ENCODE measurements around the gene UNC5CL. TPM values are rescaled to one million over a fixed set of nuclear protein-coding genes. Genes with fewer than 3 reads are reported as not detected.

Gene UNC5CL
- total RNA-seq, 1 experiment from 2014 or later: 4.5 TPM

DNA sequence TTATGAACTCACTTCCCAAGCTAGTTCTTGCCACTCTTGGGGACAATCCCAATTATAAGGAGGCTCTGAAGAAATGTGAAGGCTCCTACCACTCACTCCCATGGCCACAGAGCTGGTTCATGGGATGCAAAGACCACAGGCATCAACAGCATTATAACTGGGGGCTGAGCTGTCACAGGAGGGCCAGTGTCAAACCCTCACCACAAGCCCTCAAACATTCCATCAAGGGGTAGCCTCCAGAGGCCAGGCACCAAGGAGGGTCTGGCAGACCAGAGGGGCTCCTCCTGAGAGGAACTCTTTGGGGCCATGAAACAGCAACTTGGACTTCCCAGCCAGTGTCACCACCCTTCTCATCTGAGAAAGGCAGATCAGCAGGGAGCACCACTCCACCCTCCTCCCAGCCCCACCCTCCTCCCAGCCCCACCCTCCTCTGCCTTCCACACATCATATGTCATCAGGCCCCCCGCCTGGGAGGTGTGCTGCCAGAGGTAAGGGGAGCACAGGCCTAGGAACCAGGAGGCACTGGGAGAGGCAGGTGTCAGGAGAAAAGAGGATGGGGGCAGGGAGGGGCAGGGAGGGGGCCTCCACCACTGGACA lies 2.0 kb upstream of the UNC5CL start (continued):
- TF ChIP-seq, protein P1, sequence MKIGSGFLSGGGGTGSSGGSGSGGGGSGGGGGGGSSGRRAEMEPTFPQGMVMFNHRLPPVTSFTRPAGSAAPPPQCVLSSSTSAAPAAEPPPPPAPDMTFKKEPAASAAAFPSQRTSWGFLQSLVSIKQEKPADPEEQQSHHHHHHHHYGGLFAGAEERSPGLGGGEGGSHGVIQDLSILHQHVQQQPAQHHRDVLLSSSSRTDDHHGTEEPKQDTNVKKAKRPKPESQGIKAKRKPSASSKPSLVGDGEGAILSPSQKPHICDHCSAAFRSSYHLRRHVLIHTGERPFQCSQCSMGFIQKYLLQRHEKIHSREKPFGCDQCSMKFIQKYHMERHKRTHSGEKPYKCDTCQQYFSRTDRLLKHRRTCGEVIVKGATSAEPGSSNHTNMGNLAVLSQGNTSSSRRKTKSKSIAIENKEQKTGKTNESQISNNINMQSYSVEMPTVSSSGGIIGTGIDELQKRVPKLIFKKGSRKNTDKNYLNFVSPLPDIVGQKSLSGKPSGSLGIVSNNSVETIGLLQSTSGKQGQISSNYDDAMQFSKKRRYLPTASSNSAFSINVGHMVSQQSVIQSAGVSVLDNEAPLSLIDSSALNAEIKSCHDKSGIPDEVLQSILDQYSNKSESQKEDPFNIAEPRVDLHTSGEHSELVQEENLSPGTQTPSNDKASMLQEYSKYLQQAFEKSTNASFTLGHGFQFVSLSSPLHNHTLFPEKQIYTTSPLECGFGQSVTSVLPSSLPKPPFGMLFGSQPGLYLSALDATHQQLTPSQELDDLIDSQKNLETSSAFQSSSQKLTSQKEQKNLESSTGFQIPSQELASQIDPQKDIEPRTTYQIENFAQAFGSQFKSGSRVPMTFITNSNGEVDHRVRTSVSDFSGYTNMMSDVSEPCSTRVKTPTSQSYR (CRISPR knock-in tag; IDR thresholded peaks at IDR 0.05): no peak
- no peak for TF ChIP-seq NFYB (CRISPR knock-in tag; conservative IDR thresholded peaks at IDR 0.05; ENCODE audit: low read depth)
- TF ChIP-seq, protein P2, sequence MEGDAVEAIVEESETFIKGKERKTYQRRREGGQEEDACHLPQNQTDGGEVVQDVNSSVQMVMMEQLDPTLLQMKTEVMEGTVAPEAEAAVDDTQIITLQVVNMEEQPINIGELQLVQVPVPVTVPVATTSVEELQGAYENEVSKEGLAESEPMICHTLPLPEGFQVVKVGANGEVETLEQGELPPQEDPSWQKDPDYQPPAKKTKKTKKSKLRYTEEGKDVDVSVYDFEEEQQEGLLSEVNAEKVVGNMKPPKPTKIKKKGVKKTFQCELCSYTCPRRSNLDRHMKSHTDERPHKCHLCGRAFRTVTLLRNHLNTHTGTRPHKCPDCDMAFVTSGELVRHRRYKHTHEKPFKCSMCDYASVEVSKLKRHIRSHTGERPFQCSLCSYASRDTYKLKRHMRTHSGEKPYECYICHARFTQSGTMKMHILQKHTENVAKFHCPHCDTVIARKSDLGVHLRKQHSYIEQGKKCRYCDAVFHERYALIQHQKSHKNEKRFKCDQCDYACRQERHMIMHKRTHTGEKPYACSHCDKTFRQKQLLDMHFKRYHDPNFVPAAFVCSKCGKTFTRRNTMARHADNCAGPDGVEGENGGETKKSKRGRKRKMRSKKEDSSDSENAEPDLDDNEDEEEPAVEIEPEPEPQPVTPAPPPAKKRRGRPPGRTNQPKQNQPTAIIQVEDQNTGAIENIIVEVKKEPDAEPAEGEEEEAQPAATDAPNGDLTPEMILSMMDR (IDR thresholded peaks at IDR 0.05): no peak
- no peak for TF ChIP-seq NR3C1 (CRISPR knock-in tag; conservative IDR thresholded peaks at IDR 0.05; ENCODE audit: low read depth)
- TF ChIP-seq SP1 (CRISPR knock-in tag; conservative IDR thresholded peaks at IDR 0.05): no peak
- TF ChIP-seq SMAD4 (CRISPR knock-in tag; IDR thresholded peaks at IDR 0.05): no peak

DNA sequence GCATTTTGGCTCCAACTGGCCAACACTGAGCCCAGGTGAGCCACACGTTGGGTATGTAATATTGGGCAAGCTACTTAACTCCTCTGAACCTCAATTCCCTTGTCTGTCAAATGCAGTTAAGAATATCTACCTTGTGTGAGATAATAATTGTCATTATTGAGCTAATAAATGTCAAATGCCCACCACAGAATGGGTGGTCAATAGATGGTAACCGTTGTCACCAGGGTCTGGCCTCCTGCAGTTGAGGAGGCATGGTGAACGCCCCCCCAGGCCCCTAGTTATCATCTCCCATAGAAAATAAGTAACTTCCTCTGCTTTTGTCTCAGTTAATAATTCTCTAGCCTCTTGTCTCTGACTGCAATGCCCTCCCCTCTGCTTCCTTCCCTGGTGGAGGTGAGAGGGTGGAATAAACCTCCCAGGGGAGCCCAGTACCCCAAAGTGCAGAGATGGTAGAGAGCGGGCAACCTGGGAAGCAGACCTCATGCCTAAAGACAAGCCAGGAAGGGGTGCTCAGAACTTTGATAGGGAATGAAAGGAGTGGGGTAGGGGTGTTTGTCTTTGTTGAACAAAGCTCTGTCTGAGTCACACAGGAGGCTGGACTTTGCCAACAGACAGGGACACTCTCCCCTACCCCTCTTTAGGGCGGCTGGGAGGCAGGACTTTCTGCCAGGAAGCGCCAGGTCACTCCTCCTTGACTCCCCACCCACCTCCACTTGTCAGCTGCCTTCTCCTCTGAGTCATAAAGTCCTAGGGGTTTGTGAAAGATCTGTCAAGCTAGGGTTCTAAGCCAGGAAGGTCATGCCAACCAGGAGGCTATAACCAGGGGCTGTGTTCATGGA lies 1.3 kb upstream of the UNC5CL start:
- ATAC-seq (no peak), DNase-seq (ENCODE audit: low spot score) (no peak)
- Mint-ChIP-seq H3K9me3 (no peaks in the 10 kb centered on the region), H3K27me3 (ENCODE audit: low read depth) (no peaks in the 10 kb centered on the region), H3K4me3 (no peak overlapping the region), H3K27ac (no peak overlapping the region; the same call in 1 of the 2 replicates), H3K4me1 (peaks cover 15% of the 10 kb centered on the region), H3K36me3 (no peaks in the 10 kb centered on the region)
- CTCF ChIA-PET: interaction anchor here (1.0 to 4.5 kb wide), 12 partner anchors 8 to 187 kb away, joined by 3 to 94 read pairs (median 9); partner anchors contain the start of genes APOBEC2, NFYA and OARD1
- TF ChIP-seq, protein P3, sequence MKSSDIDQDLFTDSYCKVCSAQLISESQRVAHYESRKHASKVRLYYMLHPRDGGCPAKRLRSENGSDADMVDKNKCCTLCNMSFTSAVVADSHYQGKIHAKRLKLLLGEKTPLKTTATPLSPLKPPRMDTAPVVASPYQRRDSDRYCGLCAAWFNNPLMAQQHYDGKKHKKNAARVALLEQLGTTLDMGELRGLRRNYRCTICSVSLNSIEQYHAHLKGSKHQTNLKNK (CRISPR knock-in tag; IDR thresholded peaks at IDR 0.05): no peak
- no peak for TF ChIP-seq GABPB1 (CRISPR knock-in tag; IDR thresholded peaks at IDR 0.05)
- POLR2A ChIA-PET: no interaction called here

DNA sequence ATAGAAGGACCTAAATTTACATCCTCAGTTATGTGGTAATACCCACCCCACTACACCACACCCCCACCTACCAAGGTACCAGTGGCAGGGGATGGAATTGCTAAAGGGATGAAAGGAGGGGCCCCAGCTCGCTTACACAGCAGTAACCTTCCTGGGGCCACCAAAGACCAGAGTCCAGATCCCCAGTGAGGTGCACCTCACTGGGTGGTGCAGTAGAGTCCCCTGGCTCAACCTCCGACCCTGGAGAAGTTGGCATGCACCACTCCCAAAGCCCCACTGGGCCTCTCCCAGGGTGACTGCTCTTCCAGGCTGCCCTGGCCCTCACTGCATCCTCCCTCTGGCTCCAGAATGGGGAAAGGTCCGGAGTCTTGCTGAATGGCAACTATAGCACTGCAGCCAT lies 816 bp downstream of the UNC5CL start:
- POLR2A ChIA-PET: interaction anchor here (1.3 kb wide), 1 partner anchor 10 kb away, joined by 5 read pairs; no protein-coding TSS in a partner anchor
- Mint-ChIP-seq H3K9me3 (no peaks in the 10 kb centered on the region), H3K27ac (no peak overlapping the region), H3K4me3 (no peak overlapping the region), H3K4me1 (peaks cover 15% of the 10 kb centered on the region), H3K27me3 (ENCODE audit: low read depth) (no peaks in the 10 kb centered on the region), H3K36me3 (no peaks in the 10 kb centered on the region)
- DNase-seq (ENCODE audit: low spot score) (no peak), ATAC-seq (no peak)
- CTCF ChIA-PET: interaction anchor here (1.0 to 4.5 kb wide), 17 partner anchors 10 to 710 kb away, joined by 3 to 94 read pairs (median 5); partner anchors contain the start of genes NFYA and OARD1
- TF ChIP-seq ELF4 (CRISPR knock-in tag; IDR thresholded peaks at IDR 0.05; ENCODE audit: low read depth): no peak
- TF ChIP-seq ZNF121 (CRISPR knock-in tag; IDR thresholded peaks at IDR 0.05): no peak
- TF ChIP-seq, protein P4, sequence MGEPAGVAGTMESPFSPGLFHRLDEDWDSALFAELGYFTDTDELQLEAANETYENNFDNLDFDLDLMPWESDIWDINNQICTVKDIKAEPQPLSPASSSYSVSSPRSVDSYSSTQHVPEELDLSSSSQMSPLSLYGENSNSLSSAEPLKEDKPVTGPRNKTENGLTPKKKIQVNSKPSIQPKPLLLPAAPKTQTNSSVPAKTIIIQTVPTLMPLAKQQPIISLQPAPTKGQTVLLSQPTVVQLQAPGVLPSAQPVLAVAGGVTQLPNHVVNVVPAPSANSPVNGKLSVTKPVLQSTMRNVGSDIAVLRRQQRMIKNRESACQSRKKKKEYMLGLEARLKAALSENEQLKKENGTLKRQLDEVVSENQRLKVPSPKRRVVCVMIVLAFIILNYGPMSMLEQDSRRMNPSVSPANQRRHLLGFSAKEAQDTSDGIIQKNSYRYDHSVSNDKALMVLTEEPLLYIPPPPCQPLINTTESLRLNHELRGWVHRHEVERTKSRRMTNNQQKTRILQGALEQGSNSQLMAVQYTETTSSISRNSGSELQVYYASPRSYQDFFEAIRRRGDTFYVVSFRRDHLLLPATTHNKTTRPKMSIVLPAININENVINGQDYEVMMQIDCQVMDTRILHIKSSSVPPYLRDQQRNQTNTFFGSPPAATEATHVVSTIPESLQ (CRISPR knock-in tag; IDR thresholded peaks at IDR 0.05): no peak
- TF ChIP-seq TEAD4 (CRISPR knock-in tag; IDR thresholded peaks at IDR 0.05): no peak
- TF ChIP-seq TP53 (CRISPR knock-in tag; IDR thresholded peaks at IDR 0.05): no peak
- no peak for TF ChIP-seq SMAD4 (CRISPR knock-in tag; IDR thresholded peaks at IDR 0.05)
- no peak for TF ChIP-seq CREB1 (CRISPR knock-in tag; IDR thresholded peaks at IDR 0.05)
- TF ChIP-seq ZNF423 (CRISPR knock-in tag; IDR thresholded peaks at IDR 0.05): no peak
- TF ChIP-seq, protein P5, sequence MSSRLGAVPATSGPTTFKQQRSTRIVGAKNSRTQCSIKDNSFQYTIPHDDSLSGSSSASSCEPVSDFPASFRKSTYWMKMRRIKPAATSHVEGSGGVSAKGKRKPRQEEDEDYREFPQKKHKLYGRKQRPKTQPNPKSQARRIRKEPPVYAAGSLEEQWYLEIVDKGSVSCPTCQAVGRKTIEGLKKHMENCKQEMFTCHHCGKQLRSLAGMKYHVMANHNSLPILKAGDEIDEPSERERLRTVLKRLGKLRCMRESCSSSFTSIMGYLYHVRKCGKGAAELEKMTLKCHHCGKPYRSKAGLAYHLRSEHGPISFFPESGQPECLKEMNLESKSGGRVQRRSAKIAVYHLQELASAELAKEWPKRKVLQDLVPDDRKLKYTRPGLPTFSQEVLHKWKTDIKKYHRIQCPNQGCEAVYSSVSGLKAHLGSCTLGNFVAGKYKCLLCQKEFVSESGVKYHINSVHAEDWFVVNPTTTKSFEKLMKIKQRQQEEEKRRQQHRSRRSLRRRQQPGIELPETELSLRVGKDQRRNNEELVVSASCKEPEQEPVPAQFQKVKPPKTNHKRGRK (CRISPR knock-in tag; IDR thresholded peaks at IDR 0.05; ENCODE audit: borderline replicate concordance): no peak
- TF ChIP-seq, protein P6, sequence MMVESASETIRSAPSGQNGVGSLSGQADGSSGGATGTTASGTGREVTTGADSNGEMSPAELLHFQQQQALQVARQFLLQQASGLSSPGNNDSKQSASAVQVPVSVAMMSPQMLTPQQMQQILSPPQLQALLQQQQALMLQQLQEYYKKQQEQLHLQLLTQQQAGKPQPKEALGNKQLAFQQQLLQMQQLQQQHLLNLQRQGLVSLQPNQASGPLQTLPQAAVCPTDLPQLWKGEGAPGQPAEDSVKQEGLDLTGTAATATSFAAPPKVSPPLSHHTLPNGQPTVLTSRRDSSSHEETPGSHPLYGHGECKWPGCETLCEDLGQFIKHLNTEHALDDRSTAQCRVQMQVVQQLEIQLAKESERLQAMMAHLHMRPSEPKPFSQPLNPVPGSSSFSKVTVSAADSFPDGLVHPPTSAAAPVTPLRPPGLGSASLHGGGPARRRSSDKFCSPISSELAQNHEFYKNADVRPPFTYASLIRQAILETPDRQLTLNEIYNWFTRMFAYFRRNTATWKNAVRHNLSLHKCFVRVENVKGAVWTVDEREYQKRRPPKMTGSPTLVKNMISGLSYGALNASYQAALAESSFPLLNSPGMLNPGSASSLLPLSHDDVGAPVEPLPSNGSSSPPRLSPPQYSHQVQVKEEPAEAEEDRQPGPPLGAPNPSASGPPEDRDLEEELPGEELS (CRISPR knock-in tag; IDR thresholded peaks at IDR 0.05): no peak
- TF ChIP-seq, protein P7, sequence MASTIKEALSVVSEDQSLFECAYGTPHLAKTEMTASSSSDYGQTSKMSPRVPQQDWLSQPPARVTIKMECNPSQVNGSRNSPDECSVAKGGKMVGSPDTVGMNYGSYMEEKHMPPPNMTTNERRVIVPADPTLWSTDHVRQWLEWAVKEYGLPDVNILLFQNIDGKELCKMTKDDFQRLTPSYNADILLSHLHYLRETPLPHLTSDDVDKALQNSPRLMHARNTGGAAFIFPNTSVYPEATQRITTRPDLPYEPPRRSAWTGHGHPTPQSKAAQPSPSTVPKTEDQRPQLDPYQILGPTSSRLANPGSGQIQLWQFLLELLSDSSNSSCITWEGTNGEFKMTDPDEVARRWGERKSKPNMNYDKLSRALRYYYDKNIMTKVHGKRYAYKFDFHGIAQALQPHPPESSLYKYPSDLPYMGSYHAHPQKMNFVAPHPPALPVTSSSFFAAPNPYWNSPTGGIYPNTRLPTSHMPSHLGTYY (CRISPR knock-in tag; IDR thresholded peaks at IDR 0.05): no peak
- no peak for TF ChIP-seq IRF2 (CRISPR knock-in tag; IDR thresholded peaks at IDR 0.05; ENCODE audit: borderline replicate concordance, low read depth)

All from WTC11 (cell line).